HG02642 (cell line): ENCODE results near the gene BHMT.

Experiments used
- ATAC-seq: cut with Tn5 transposase; IDR thresholded peaks from one replicate; pipeline ENCODE4 v1.9.1; 2021; ENCODE audit warnings: mild to moderate bottlenecking; ENCODE audit not compliant: unreplicated experiment, poor library complexity

BHMT gene

GRCh38 chr5:79111387-79111959 is at the start of gene BHMT:
Gene BHMT (plus strand): TSS chr5:79111809. CDS start chr5:79111886, 77 bp downstream.
- ATAC-seq, result no peak

- no peak for ATAC-seq
These were observed 49.2 kb upstream of the BHMT start for GRCh38 chr5:79062436-79062835.

GRCh38 chr5:79069488-79070349 is 41.9 kb upstream of the BHMT start, which contains the start of the genes BHMT2 and DMGDH:
Gene BHMT2 (plus strand): TSS chr5:79069767. CDS start chr5:79069783, 16 bp downstream.
Gene DMGDH (minus strand): TSS chr5:79069674. CDS start chr5:79069620, 54 bp downstream.
- ATAC-seq, result no peak

GRCh38 chr5:79070350-79070667 is 41.3 kb upstream of the BHMT start:
- no peak for ATAC-seq

GRCh38 chr5:79074641-79075040 is 37.0 kb upstream of the BHMT start:
- ATAC-seq, result no peak

- no peak for ATAC-seq
These were observed 35.8 kb upstream of the BHMT start for GRCh38 chr5:79075646-79076426.

- no peak for ATAC-seq
These were observed 34.8 kb upstream of the BHMT start for GRCh38 chr5:79076819-79077218.

GRCh38 chr5:79077680-79078365 is 33.8 kb upstream of the BHMT start:
- no peak for ATAC-seq

GRCh38 chr5:79080804-79081203 is 30.8 kb upstream of the BHMT start:
- ATAC-seq, result no peak

GRCh38 chr5:79081779-79082178 is 29.8 kb upstream of the BHMT start:
- ATAC-seq, result no peak

GRCh38 chr5:79086116-79086515 is 25.5 kb upstream of the BHMT start:
- no peak for ATAC-seq

GRCh38 chr5:79088507-79088906 is 23.1 kb upstream of the BHMT start:
- no peak for ATAC-seq

GRCh38 chr5:79091064-79091463 is 20.5 kb upstream of the BHMT start:
- no peak for ATAC-seq

GRCh38 chr5:79093762-79094161 is 17.8 kb upstream of the BHMT start:
- ATAC-seq, result no peak

GRCh38 chr5:79105868-79106267 is 5.7 kb upstream of the BHMT start:
- ATAC-seq, result no peak

GRCh38 chr5:79107020-79107796 is 4.4 kb upstream of the BHMT start:
- no peak for ATAC-seq

GRCh38 chr5:79108086-79108485 is 3.5 kb upstream of the BHMT start:
- no peak for ATAC-seq

- ATAC-seq, result no peak
These were observed 2.8 kb upstream of the BHMT start for GRCh38 chr5:79108792-79109191.

- ATAC-seq, result no peak
These were observed 1.8 kb upstream of the BHMT start for GRCh38 chr5:79109527-79110492.
